Measurements from ENCODE around the gene CNGA4. TPM values are rescaled to one million over a fixed set of nuclear protein-coding genes. Genes with fewer than 3 reads are reported as not detected.

CNGA4 gene
- total RNA-seq, 6 experiments from 2014 or later = not detected

GRCh38 chr11:6234387-6235107 lies 4.3 kb upstream of the CNGA4 start, which contains the start of gene FHIP1B:
Gene FHIP1B (minus strand): TSS chr11:6234636. CDS start chr11:6224516, 10,120 bp downstream.
- peak; percentile 100 for DNase-seq
- peak within 1 kb of the TSS; percentile 97 for H3K4me3 Mint-ChIP-seq
- no peak for TF ChIP-seq CTCF (IDR thresholded peaks at IDR 0.05)

GRCh38 chr11:6237266-6237665 lies 1.6 kb upstream of the CNGA4 start:
- no peak overlapping the region for H3K4me3 Mint-ChIP-seq
- no peaks in the 10 kb centered on the region for H3K9me3 Mint-ChIP-seq
- no peak overlapping the region for H3K27ac Mint-ChIP-seq
- H3K27me3 Mint-ChIP-seq (ENCODE audit: insufficient read depth) = peaks cover 2% of the 10 kb centered on the region; the same call in 1 of the 2 replicates
- H3K36me3 Mint-ChIP-seq (ENCODE audit: low read depth) = no peaks in the 10 kb centered on the region
- peaks cover 15% of the 10 kb centered on the region for H3K4me1 Mint-ChIP-seq (ENCODE audit: low read depth)
- TF ChIP-seq CTCF (IDR thresholded peaks at IDR 0.05) = no peak
- DNase-seq = no peak

More at GRCh38 chr11:6234387-6235107, 4.3 kb upstream of the CNGA4 start, which contains the start of gene FHIP1B:
- H3K36me3 Mint-ChIP-seq (ENCODE audit: low read depth) = no peaks in the 10 kb centered on the region
- H3K27me3 Mint-ChIP-seq (ENCODE audit: insufficient read depth) = no peaks in the 10 kb centered on the region; the same call in 1 of the 2 replicates
- peak within 1 kb of the TSS; percentile 95 for H3K27ac Mint-ChIP-seq
- H3K4me1 Mint-ChIP-seq (ENCODE audit: low read depth) = peaks cover 15% of the 10 kb centered on the region
- H3K9me3 Mint-ChIP-seq = no peaks in the 10 kb centered on the region

GRCh38 chr11:6237761-6238302 lies 1.1 kb upstream of the CNGA4 start:
- TF ChIP-seq CTCF (IDR thresholded peaks at IDR 0.05) = no peak
- no peak for DNase-seq
- no peaks in the 10 kb centered on the region for H3K36me3 Mint-ChIP-seq (ENCODE audit: low read depth)
- no peaks in the 10 kb centered on the region for H3K9me3 Mint-ChIP-seq
- H3K27ac Mint-ChIP-seq = no peak overlapping the region
- H3K4me1 Mint-ChIP-seq (ENCODE audit: low read depth) = peaks cover 13% of the 10 kb centered on the region
- no peak overlapping the region for H3K4me3 Mint-ChIP-seq
- H3K27me3 Mint-ChIP-seq (ENCODE audit: insufficient read depth) = peaks cover 4% of the 10 kb centered on the region

DNA sequence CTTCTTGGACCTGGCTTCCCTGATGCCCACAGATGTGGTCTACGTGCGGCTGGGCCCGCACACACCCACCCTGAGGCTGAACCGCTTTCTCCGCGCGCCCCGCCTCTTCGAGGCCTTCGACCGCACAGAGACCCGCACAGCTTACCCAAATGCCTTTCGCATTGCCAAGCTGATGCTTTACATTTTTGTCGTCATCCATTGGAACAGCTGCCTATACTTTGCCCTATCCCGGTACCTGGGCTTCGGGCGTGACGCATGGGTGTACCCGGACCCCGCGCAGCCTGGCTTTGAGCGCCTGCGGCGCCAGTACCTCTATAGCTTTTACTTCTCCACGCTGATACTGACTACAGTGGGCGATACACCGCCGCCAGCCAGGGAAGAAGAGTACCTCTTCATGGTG lies 1.2 kb downstream of the CNGA4 start:
- no peaks in the 10 kb centered on the region for H3K9me3 Mint-ChIP-seq
- H3K36me3 Mint-ChIP-seq (ENCODE audit: low read depth) = no peaks in the 10 kb centered on the region
- H3K27ac Mint-ChIP-seq = no peak overlapping the region
- H3K27me3 Mint-ChIP-seq (ENCODE audit: insufficient read depth) = peaks cover 7% of the 10 kb centered on the region
- no peak for TF ChIP-seq CTCF (IDR thresholded peaks at IDR 0.05)
- no peak for DNase-seq
- peaks cover 4% of the 10 kb centered on the region for H3K4me1 Mint-ChIP-seq (ENCODE audit: low read depth)
- no peak overlapping the region for H3K4me3 Mint-ChIP-seq

GRCh38 chr11:6240781-6241180 lies 1.9 kb downstream of the CNGA4 start:
- Mint-ChIP-seq H3K9me3 (no peaks in the 10 kb centered on the region), H3K4me3 (no peak overlapping the region), H3K36me3 (ENCODE audit: low read depth) (no peaks in the 10 kb centered on the region), H3K27me3 (ENCODE audit: insufficient read depth) (peaks cover 7% of the 10 kb centered on the region), H3K4me1 (ENCODE audit: low read depth) (no peaks in the 10 kb centered on the region), H3K27ac (no peak overlapping the region)
- TF ChIP-seq CTCF (IDR thresholded peaks at IDR 0.05) = no peak
- no peak for DNase-seq
